ENCODE measurements around the gene CD9. TPM values are rescaled to one million over a fixed set of nuclear protein-coding genes. Genes with fewer than 3 reads are reported as not detected.

CD9 gene, protein sequence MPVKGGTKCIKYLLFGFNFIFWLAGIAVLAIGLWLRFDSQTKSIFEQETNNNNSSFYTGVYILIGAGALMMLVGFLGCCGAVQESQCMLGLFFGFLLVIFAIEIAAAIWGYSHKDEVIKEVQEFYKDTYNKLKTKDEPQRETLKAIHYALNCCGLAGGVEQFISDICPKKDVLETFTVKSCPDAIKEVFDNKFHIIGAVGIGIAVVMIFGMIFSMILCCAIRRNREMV
- 40.5 and 42.1 TPM in 2 replicates for total RNA-seq

DNA sequence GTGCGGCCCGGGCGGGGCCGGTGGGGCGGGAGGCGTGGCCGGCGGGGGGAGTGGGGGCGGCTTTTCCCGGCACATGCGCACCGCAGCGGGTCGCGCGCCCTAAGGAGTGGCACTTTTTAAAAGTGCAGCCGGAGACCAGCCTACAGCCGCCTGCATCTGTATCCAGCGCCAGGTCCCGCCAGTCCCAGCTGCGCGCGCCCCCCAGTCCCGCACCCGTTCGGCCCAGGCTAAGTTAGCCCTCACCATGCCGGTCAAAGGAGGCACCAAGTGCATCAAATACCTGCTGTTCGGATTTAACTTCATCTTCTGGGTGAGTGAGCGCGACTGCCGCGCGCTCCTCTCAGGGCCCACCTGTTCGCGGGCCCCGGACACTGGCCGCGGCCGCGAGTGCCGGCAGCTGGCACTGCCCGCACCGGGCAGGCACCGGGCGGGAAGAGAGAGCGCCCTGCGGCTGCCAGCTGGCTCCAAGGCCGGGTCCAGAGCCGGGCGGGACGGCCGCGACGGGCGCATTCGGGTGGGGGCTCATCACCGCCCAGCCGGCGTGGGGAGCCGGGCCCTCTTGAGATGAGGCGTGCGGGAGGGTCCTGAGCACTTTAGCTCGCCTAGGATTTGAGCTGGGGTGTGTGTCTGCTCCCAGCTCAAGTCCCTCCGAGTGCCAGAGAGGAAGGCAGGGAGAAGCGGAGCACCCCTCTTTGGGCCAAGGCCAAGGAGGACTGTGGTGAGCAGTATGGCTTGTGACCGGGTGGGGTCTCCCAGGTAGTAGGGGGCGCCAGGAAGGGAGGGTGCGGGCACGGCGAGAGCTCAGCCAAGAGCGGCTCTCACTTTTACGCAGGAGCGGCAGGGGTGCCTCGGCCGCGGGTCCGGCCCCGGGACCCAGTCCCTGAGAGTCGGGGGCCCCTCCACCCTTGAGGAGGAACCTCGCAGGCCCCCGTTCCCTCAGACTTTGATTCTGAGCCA is at the start of gene CD9:
CD9 (plus strand) TSS at position 145 of the 957 bp plus-strand sequence; CDS start at position 245, 100 bp downstream.

Other genes with a start within 250 kb of the CD9 start
- 14.3 and 16.6 TPM in 2 replicates for gene VWF, start 75.7 kb upstream of the CD9 start, total RNA-seq
- gene PLEKHG6, start 110.3 kb downstream of the CD9 start, total RNA-seq = 0.12 TPM in 1 of 2 replicates, not detected in the other
- gene TNFRSF1A, start 141.7 kb downstream of the CD9 start, total RNA-seq = 348 and 506 TPM in 2 replicates
- 1.9 and 7.8 TPM in 2 replicates for gene SCNN1A, start 175.2 kb downstream of the CD9 start, total RNA-seq
- gene LTBR, start 183.8 kb downstream of the CD9 start, total RNA-seq = 141 and 170 TPM in 2 replicates
- not detected in 2 replicates for gene CD27, start 244.6 kb downstream of the CD9 start, total RNA-seq

All from cardiac ventricle fibroblast (primary cell).